Measurements from ENCODE around the gene CPSF6.

DNA sequence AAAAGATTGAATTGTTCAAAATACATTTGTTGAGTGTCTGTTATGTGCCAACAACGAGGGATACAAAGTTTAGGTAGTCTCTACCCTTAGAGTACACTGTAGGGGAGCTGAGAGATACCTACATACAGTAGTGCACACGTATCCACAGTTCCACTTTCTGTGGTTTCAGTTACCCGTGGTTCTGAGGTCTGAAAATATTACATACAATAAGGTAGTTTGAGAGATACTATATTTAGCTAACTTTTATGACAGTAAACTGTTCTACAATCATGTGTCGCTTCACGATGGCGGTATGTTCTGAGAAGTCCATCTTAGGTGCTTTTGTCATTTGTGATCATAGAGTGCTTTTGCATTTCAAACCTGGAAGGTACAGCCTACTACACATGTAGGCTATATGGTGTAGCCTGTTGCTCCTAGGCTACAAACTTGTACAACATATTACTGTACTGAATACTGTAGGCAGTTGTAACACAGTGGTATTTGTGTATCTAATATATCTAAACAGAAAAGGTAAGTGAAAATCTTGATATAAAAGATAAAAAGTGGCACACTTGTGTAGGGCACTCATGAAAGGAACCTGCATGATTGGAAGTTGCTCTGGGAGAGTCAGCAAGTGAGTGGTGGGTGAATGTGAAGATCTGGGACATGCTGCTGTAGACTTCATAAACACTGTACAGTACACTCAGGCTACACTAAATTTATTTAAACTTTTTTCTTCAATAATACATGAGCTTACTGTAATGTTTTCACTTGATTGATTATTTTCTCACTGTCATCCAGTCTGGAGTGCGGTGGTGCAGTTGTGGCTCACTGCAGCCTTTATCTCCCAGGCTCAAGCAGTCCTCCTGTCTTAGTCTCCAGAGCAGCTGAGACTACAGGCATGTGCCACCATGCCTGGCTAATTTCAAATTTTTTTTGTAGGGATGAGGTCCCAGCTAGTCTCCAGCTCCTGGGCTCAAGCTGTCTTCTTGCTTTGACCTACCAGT lies 4.0 kb downstream of the CPSF6 start:
- no peak for TF ChIP-seq CTCF (conservative IDR thresholded peaks at IDR 0.05; ENCODE audit: low read depth, low read length)
- no peak for TF ChIP-seq EZH2 (IDR thresholded peaks at IDR 0.05; ENCODE audit: borderline replicate concordance, low read depth, low read length, poor library complexity, severe bottlenecking)
